HepG2 (cell line): ENCODE measurements around the gene CCT7. TPM values are rescaled to one million over a fixed set of nuclear protein-coding genes. Genes with fewer than 3 reads are reported as not detected.
A peak's percentile ranks its signal among the peaks of the same experiment; 100 is the strongest.

ENCODE experiments used
- DMAP1 ChIP-seq: IDR thresholded peaks from 2 replicates; pipeline ENCODE4 v1.6.1; 2016
- HDAC2 ChIP-seq: sonication (generic); formaldehyde crosslinking; IDR thresholded peaks from 2 replicates; pipeline ENCODE4 v1.4.0; 2020; ENCODE audit warnings: missing genetic modification reagents
- HOXA7 ChIP-seq: sonication (generic); formaldehyde crosslinking; IDR thresholded peaks from 2 replicates; pipeline ENCODE4 v1.8.1; 2022; ENCODE audit warnings: mild to moderate bottlenecking, missing genetic modification reagents, moderate library complexity
- SMARCE1 ChIP-seq: fragments of 450-650 bp; IDR thresholded peaks from 2 replicates; pipeline ENCODE4 v1.6.1; 2017; ENCODE audit warnings: borderline replicate concordance
- ZBTB7B ChIP-seq: sonication (generic); formaldehyde crosslinking; IDR thresholded peaks from 2 replicates; pipeline ENCODE4 v1.4.0; 2020; ENCODE audit warnings: missing genetic modification reagents
- ZNF574 ChIP-seq: sonication (generic); formaldehyde crosslinking; IDR thresholded peaks from 2 replicates; pipeline ENCODE4 v1.4.0; 2020; ENCODE audit warnings: missing genetic modification reagents
- ZNF652 ChIP-seq: IDR thresholded peaks from 2 replicates; pipeline ENCODE4 v1.6.1; 2016; ENCODE audit warnings: low read depth, borderline replicate concordance
- ZNF782 ChIP-seq: sonication (generic); formaldehyde crosslinking; IDR thresholded peaks from 2 replicates; pipeline ENCODE4 v1.4.0; 2020; ENCODE audit warnings: missing genetic modification reagents, mild to moderate bottlenecking, borderline replicate concordance
- polyA plus RNA-seq, 8 experiments: library from polyadenylated mRNA; depleted of rRNA in 3 of 8; stranded (reverse) in 7 of 8; unstranded in 1 of 8; fragments of >200 nt; fragmentation: Illumina TruSeq in 4 of 8; extraction: Trizol in 4 of 8; gene quantifications; 2 replicates each; pipeline versions ENCODE4 v1.2.1 to v1.2.3, GENCODE V29; 2011 to 2016; ENCODE audit warnings: low read depth in 4 of 8, missing spikeins in 1 of 8, mixed read lengths in 1 of 8; ENCODE audit not compliant: insufficient read depth in 1 of 8
- total RNA-seq, 5 experiments: library from RNA; depleted of rRNA; stranded (reverse); fragments of >200 nt; fragmentation: Illumina TruSeq; extraction: Trizol; gene quantifications; 2 replicates each; pipeline ENCODE4 v1.2.3, GENCODE V29; 2016; ENCODE audit warnings: low read depth in 1 of 5
- TF ChIP-seq, protein P1 (sequence below): sonication (generic); formaldehyde crosslinking; conservative IDR thresholded peaks from 2 replicates; pipeline ENCODE4 v1.8.0; 2022; ENCODE audit warnings: mild to moderate bottlenecking, moderate library complexity, missing genetic modification reagents
- TF ChIP-seq, protein P2 (sequence below): sonication (generic); formaldehyde crosslinking; IDR thresholded peaks from 2 replicates; pipeline ENCODE4 v1.4.0; 2020; ENCODE audit warnings: missing genetic modification reagents, borderline replicate concordance

Gene CCT7
- total and polyA plus RNA-seq, 2 of the 13 experiments (the other 11 are each of a cell fraction or from before 2014, with no cell fraction given): 347 to 517 TPM

DNA sequence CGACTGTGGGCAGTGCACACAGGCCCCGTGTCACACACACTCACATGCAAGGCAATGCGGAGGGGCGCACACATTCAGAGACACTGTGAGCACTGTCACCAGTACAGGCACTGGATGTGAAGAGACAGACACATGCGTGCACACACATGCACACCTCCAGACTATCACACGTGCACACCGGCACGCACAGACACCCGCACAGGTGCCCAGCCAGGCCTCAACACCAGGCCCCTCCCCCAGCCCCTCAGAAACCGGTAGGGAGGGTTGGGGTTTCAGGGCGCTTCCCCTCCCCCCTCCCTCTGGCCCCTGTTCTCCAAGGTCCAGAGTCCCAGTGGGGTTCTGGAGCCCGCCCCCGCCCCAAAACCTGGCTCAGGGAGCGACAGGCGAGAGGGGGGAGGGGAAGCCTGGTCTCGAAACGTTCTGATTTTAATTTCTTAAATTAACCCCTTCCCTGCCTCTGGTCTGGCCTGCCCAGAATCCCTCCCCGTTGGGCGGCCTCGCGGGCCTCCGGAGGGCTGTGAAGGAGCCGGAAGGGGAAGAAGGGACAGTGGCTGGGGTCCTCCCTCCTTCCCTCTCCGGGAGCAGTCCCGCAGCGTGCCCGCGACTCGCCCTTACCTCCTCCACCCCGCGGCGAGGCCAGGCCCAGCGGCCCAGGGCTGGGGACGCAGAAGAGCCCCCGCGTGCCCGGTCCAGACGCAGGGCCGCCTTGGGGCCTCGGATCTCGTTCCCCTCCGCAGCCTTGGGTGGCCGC is 49.6 kb downstream of the CCT7 start (continued):
- TF ChIP-seq ZNF574 (CRISPR knock-in tag) (no peak), HDAC2 (CRISPR knock-in tag) (no peak; the same call in 1 of the 2 replicates), HOXA7 (no peak), ZNF652 (peak; percentile 93), SMARCE1 (no peak), DMAP1 (CRISPR knock-in tag) (no peak), ZNF782 (no peak), ZBTB7B (CRISPR knock-in tag) (no peak)
- TF ChIP-seq, protein P1, sequence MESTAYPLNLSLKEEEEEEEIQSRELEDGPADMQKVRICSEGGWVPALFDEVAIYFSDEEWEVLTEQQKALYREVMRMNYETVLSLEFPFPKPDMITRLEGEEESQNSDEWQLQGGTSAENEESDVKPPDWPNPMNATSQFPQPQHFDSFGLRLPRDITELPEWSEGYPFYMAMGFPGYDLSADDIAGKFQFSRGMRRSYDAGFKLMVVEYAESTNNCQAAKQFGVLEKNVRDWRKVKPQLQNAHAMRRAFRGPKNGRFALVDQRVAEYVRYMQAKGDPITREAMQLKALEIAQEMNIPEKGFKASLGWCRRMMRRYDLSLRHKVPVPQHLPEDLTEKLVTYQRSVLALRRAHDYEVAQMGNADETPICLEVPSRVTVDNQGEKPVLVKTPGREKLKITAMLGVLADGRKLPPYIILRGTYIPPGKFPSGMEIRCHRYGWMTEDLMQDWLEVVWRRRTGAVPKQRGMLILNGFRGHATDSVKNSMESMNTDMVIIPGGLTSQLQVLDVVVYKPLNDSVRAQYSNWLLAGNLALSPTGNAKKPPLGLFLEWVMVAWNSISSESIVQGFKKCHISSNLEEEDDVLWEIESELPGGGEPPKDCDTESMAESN (CRISPR knock-in tag): no peak; the same call in 1 of the 2 replicates
- TF ChIP-seq, protein P2, sequence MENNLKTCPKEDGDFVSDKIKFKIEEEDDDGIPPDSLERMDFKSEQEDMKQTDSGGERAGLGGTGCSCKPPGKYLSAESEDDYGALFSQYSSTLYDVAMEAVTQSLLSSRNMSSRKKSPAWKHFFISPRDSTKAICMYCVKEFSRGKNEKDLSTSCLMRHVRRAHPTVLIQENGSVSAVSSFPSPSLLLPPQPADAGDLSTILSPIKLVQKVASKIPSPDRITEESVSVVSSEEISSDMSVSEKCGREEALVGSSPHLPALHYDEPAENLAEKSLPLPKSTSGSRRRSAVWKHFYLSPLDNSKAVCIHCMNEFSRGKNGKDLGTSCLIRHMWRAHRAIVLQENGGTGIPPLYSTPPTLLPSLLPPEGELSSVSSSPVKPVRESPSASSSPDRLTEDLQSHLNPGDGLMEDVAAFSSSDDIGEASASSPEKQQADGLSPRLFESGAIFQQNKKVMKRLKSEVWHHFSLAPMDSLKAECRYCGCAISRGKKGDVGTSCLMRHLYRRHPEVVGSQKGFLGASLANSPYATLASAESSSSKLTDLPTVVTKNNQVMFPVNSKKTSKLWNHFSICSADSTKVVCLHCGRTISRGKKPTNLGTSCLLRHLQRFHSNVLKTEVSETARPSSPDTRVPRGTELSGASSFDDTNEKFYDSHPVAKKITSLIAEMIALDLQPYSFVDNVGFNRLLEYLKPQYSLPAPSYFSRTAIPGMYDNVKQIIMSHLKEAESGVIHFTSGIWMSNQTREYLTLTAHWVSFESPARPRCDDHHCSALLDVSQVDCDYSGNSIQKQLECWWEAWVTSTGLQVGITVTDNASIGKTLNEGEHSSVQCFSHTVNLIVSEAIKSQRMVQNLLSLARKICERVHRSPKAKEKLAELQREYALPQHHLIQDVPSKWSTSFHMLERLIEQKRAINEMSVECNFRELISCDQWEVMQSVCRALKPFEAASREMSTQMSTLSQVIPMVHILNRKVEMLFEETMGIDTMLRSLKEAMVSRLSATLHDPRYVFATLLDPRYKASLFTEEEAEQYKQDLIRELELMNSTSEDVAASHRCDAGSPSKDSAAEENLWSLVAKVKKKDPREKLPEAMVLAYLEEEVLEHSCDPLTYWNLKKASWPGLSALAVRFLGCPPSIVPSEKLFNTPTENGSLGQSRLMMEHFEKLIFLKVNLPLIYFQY (CRISPR knock-in tag): no peak
